GM21786 (cell line): Measurements from ENCODE around the gene HRK.

Experiments used
- ATAC-seq: cut with Tn5 transposase; IDR thresholded peaks from one replicate; pipeline ENCODE4 v1.9.1; 2021; ENCODE audit not compliant: unreplicated experiment

HRK gene

GRCh38 chr12:116870306-116870705, 10.9 kb downstream of the HRK start:
- no peak for ATAC-seq

DNA sequence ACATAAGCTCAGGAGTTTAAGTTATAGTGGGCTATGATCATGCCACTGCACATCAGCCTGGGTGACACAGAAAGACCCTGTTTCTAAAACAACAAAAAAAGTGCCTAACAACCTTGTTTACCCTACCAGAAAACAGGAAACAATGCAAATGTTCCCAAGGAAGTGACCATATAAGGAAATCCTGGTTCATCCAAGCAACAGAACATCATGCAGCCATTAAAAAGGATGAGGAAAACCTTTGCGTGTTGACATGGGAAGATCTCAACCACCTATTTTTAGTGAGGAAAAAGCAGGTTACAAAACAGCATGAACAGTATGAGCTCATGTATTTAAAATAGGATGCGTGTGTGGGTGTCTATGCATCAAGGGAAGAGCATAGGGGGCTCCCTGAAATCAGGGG, 13.7 kb downstream of the HRK start:
- no peak for ATAC-seq

GRCh38 chr12:116864371-116865160, 16.7 kb downstream of the HRK start:
- no peak for ATAC-seq

- ATAC-seq = no peak
Measured at GRCh38 chr12:116863275-116863767, 17.9 kb downstream of the HRK start.

DNA sequence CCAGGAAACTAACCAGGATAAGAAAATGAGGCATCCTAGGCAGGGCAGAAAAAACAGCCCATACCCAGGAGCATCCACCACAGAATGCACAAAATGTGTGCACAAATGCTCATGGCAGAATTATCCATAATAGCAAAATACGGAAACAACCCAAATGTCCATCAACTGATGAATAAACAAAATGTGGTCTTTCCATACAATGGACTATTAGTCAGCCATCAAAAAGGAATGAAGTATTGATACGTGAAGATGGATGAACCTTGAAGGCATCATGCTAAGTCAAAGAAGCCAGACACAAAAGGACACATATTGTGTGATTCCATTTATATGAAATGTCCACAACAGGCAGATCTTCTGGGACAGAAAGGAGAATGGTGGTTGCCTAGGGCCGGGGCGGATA, 19.1 kb downstream of the HRK start:
- no peak for ATAC-seq

- peak; percentile 77 for ATAC-seq
Measured at GRCh38 chr12:116861320-116861719, 19.9 kb downstream of the HRK start.

DNA sequence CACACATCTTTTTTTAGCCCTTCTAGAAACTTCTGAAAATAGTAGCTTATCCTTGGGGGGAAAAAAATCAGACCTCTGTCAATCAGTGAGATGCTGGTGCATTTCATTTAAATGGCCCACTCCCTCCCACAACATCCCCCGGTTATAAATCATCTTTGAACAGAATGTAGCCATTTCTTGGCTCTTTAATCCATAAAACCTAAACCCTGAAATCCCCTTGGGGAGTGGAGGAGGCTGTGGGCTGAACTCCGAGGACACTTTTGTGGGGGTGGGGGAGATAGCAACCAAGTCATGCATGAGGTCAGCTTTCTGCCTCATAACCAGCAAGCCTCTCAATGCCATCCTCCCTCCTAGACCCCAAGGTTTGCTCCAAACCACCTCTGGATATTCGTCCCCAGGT, 21.0 kb downstream of the HRK start:
- no peak for ATAC-seq

DNA sequence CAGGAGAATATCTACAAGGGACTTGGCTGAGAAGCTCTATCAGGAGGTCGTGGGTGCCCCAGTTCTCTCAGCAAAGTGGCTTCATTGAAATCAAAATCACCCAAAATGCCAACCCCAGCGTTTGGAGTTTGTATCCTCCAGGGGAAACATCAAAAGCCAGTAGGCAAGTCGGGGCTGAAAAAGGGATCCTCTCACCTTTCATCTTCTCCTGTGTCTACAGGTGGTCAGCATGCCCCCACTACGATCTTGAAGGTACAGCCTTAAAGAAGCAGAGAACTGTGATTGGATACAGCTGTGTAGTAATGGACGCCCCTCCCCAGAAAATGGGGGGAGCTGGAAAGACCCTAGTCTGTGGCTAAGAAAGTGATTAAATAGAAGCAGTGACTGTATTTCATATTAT, 22.2 kb downstream of the HRK start:
- no peak for ATAC-seq

GRCh38 chr12:116856729-116857128, 24.5 kb downstream of the HRK start:
- ATAC-seq = no peak

GRCh38 chr12:116855744-116856470, 25.3 kb downstream of the HRK start:
- no peak for ATAC-seq

GRCh38 chr12:116853507-116853906, 27.7 kb downstream of the HRK start:
- no peak for ATAC-seq

GRCh38 chr12:116852303-116852702, 28.9 kb downstream of the HRK start:
- ATAC-seq = no peak

DNA sequence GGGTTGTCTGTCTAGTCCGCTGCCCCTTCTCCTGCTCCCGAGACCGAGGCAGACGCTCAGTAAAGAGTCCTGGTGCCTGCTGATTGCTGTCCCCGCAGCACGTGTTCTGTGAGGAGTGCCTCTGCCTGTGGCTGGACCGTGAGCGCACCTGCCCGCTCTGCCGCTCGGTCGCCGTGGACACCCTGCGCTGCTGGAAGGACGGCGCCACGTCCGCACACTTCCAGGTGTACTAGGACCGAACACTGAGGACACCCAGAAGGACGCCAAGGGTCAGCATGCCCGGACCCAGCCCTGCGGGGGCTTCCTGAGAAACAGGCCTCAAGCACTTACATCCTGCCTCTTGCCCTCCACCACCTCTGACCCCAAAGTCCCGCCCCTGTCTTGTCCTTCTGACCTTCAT, 32.0 kb downstream of the HRK start:
- no peak for ATAC-seq

GRCh38 chr12:116843085-116843484, 38.2 kb downstream of the HRK start:
- ATAC-seq = no peak

DNA sequence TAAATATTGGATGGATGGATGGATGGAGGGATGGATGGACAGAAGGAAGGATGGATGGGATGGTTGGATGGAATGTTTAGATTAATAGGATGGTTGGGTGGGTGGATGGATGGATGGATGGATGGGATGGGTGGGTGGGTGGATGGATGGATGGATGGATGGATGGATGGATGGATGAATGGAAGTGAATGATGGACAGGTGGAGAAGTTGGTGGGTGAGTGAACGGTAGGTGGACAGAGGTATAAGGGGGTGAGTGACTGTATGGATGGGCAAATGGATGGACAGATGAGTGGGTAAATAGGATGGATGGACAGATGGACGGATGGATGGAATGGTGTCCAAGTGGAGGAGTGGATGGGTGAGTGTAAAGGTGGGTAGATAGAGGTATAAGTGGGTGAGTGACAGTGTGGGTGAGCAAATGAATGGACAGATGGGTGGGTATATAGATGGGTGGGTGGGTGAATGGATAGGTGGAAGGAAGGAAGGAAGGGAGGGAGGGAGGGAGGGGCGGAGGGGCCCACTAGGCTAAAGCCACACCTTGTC, 41.9 kb downstream of the HRK start:
- no peak for ATAC-seq

GRCh38 chr12:116838365-116838764, 42.9 kb downstream of the HRK start:
- no peak for ATAC-seq

- no peak for ATAC-seq
Measured at GRCh38 chr12:116837097-116837496, 44.1 kb downstream of the HRK start.

GRCh38 chr12:116835484-116835883, 45.8 kb downstream of the HRK start:
- no peak for ATAC-seq

DNA sequence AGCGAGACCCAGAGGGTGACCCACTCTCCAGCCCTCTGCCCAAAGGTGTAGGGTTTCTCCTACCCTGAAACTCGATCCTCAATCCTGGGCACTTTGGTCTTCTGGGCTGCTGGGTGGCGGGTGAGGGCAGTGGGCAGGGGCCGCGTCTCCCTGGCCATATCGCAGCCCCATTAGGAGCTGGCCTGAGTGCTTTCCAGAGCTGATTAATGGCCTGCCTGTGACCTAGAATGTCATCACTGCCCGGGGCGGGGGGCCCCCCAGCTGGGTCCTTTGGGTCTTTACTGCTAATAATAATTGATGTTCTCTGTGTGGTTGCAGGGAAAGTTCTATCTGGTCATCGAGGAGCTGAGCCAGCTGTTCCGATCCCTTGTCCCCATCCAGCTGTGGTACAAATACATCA, 47.8 kb downstream of the HRK start:
- ATAC-seq = no peak

GRCh38 chr12:116832353-116832752, 48.9 kb downstream of the HRK start:
- no peak for ATAC-seq

DNA sequence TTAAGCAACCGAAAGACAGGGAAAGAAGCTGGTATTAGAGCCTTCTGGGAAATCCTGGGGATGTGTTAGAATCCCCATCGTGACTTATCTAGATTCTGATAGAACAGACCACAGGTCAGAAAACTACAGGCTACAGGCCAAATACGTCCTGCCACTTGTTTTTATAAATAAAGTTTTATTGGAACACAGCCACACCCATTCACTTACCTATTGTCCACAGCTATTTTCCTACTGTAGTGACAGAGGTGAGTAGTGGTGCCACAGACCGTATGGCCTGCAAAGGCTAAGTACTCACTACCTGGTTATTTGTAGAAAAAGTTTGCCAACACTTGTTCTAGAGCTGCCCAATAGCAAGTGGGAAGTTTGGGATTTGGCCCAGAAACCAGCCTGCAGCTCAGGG, 53.8 kb downstream of the HRK start:
- ATAC-seq = no peak

- ATAC-seq = no peak
Measured at GRCh38 chr12:116821291-116821690, 60.0 kb downstream of the HRK start.
